Measurements from ENCODE around the gene HMOX1. TPM values are rescaled to one million over a fixed set of nuclear protein-coding genes. Genes with fewer than 3 reads are reported as not detected.

The HMOX1 gene
- total and polyA plus RNA-seq, 2 of the 13 experiments (the other 11 are each of a cell fraction or from before 2014, with no cell fraction given): 53.6 to 67.4 TPM

GRCh38 chr22:35399678-35400500 lies 19.0 kb downstream of the HMOX1 start, which contains the start of gene MCM5 (continued):
- TF ChIP-seq ZBTB25 (CRISPR knock-in tag; IDR thresholded peaks at IDR 0.05): peak; percentile 69; the same call in 1 of the 2 replicates
- peak; percentile 24; the same call in 1 of the 2 replicates for TF ChIP-seq FOXA3 (CRISPR knock-in tag; IDR thresholded peaks at IDR 0.05)
- no peak for TF ChIP-seq TEF (CRISPR knock-in tag; IDR thresholded peaks at IDR 0.05)
- peak; percentile 41; the same call in 1 of the 2 replicates for TF ChIP-seq HDAC2 (CRISPR knock-in tag; IDR thresholded peaks at IDR 0.05)
- TF ChIP-seq FOXJ3 (CRISPR knock-in tag; IDR thresholded peaks at IDR 0.05; ENCODE audit: borderline replicate concordance): no peak; the same call in 1 of the 2 replicates
- no peak for TF ChIP-seq ISX (CRISPR knock-in tag; conservative IDR thresholded peaks at IDR 0.05)
- TF ChIP-seq ZSCAN29 (CRISPR knock-in tag; conservative IDR thresholded peaks at IDR 0.05): no peak
- no peak for TF ChIP-seq ATAD3A (CRISPR knock-in tag; IDR thresholded peaks at IDR 0.05)
- TF ChIP-seq ZFP36L1 (CRISPR knock-in tag; IDR thresholded peaks at IDR 0.05): peak; percentile 99
- peak; percentile 57; the same call in 1 of the 2 replicates for TF ChIP-seq HES4 (CRISPR knock-in tag; IDR thresholded peaks at IDR 0.05; ENCODE audit: borderline replicate concordance)
- TF ChIP-seq ZBTB2 (CRISPR knock-in tag; IDR thresholded peaks at IDR 0.05; ENCODE audit: low read depth): no peak
- TF ChIP-seq ZNF337 (CRISPR knock-in tag; IDR thresholded peaks at IDR 0.05; ENCODE audit: borderline replicate concordance, low read depth): 0 out of 2 replicates have a peak, but pooled peaks have one; percentile 52
- TF ChIP-seq ZNF547 (CRISPR knock-in tag; IDR thresholded peaks at IDR 0.05): peak; percentile 91
- TF ChIP-seq ZNF709 (CRISPR knock-in tag; IDR thresholded peaks at IDR 0.05): peak; percentile 87
- no peak for TF ChIP-seq ZNF260 (CRISPR knock-in tag; IDR thresholded peaks at IDR 0.05; ENCODE audit: borderline replicate concordance, low read depth)
- no peak for TF ChIP-seq ARID3A (IDR thresholded peaks at IDR 0.05; ENCODE audit: low read depth, low read length)
- no peak for TF ChIP-seq ZNF841 (CRISPR knock-in tag; IDR thresholded peaks at IDR 0.05; ENCODE audit: borderline replicate concordance)
- TF ChIP-seq SIN3B (IDR thresholded peaks at IDR 0.05; ENCODE audit: low read length): peak; percentile 37; the same call in 1 of the 2 replicates
- TF ChIP-seq BRCA1 (CRISPR knock-in tag; IDR thresholded peaks at IDR 0.05): no peak
- TF ChIP-seq NR2F1 (CRISPR knock-in tag; IDR thresholded peaks at IDR 0.05): no peak
- no peak for TF ChIP-seq HNF4A (CRISPR knock-in tag; IDR thresholded peaks at IDR 0.05)
- no peak for TF ChIP-seq NR2F2 (IDR thresholded peaks at IDR 0.05; ENCODE audit: borderline replicate concordance, low read depth)
- TF ChIP-seq MZF1 (CRISPR knock-in tag; IDR thresholded peaks at IDR 0.05; ENCODE audit: borderline replicate concordance): no peak
- no peak for TF ChIP-seq TCF7L2 (IDR thresholded peaks at IDR 0.05; ENCODE audit: low read depth, low read length)
- TF ChIP-seq ZNF468 (CRISPR knock-in tag; IDR thresholded peaks at IDR 0.05): no peak
- TF ChIP-seq IKZF1 (IDR thresholded peaks at IDR 0.05): no peak
- TF ChIP-seq ZNF788 (CRISPR knock-in tag; IDR thresholded peaks at IDR 0.05; ENCODE audit: borderline replicate concordance): peak; percentile 46; the same call in 1 of the 2 replicates
